HCT116 (cell line): ENCODE results near the gene EIF3J.

Experiments used
- CEBPB ChIP-seq: IDR thresholded peaks from 2 replicates; pipeline ENCODE4 v1.6.1; 2012; ENCODE audit warnings: low read depth
- CTCF ChIP-seq, 3 experiments: fragments of 200-600 bp in 1 of 3; sonication (generic) in 1 of 3; IDR thresholded peaks in 2 of 3; conservative IDR thresholded peaks in 1 of 3; 2 replicates each; pipeline ENCODE4 v1.5.1; 2012 to 2017; ENCODE audit warnings: low read depth in 2 of 3, low read length in 2 of 3, antibody characterized with exemption in 1 of 3, borderline replicate concordance in 1 of 3, control low read depth in 1 of 3, mild to moderate bottlenecking in 1 of 3, mixed read lengths in 1 of 3, mixed run types in 1 of 3, moderate library complexity in 1 of 3; ENCODE audit not compliant: insufficient read depth in 1 of 3
- EGR1 ChIP-seq: IDR thresholded peaks from 2 replicates; pipeline ENCODE4 v1.6.1; 2012; ENCODE audit warnings: low read depth
- EZH2 ChIP-seq: fragments of 200-600 bp; sonication (generic); IDR thresholded peaks from 2 replicates; pipeline ENCODE4 v1.6.1; 2017; ENCODE audit warnings: antibody characterized with exemption, mixed run types
- POLR2AphosphoS5 ChIP-seq: IDR thresholded peaks from 2 replicates; pipeline ENCODE4 v1.6.1; 2011; ENCODE audit warnings: mild to moderate bottlenecking, low read depth, low read length, moderate library complexity
- TCF7L2 ChIP-seq: IDR thresholded peaks from 2 replicates; pipeline ENCODE4 v1.7.0; 2011; ENCODE audit warnings: borderline replicate concordance, inconsistent platforms; ENCODE audit not compliant: insufficient read depth, insufficient read length; ENCODE audit errors: extremely low read depth
- ZFX ChIP-seq: fragments of 450-650 bp; IDR thresholded peaks from 2 replicates; pipeline ENCODE4 v1.6.1; 2017

GRCh38 chr15:44527241-44527640, 9.7 kb upstream of the EIF3J start:
- TF ChIP-seq CTCF (IDR thresholded peaks at IDR 0.05 in 2 of 3, conservative IDR thresholded peaks at IDR 0.05 in 1 of 3; ENCODE audit: borderline replicate concordance in 1 of 3, insufficient read depth in 1 of 3, low read depth in 2 of 3, low read length in 2 of 3): no peak
- no peak for TF ChIP-seq CEBPB
- no peak for TF ChIP-seq POLR2AphosphoS5
- TF ChIP-seq EGR1: no peak
- no peak for TF ChIP-seq EZH2
- no peak for TF ChIP-seq ZFX
- TF ChIP-seq TCF7L2: no peak
